ENCODE measurements around the gene CNTNAP4.

Gene CNTNAP4

DNA sequence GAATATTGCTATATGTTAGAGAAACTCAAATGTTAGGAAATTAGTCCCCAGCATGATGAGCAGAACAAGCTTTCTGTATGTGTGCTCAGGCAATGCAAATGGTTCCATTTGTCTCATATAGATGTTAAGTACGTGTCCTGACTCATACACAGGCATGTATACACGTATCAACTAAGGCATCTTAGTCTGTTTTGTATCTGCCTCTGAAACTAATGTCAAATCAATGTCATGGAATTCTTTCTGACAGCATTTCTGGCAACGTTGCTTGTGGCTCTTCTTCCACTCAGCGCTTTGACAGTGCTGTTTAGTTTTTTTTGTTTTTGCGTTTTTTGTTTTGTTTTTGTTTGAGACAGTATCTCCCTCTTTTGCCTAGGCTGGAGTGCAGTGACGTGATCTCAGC, 111.9 kb downstream of the CNTNAP4 start:
- DNase-seq (ENCODE audit: low read depth in 4 of 4, low spot score in 1 of 4), result no peak

GRCh38 chr16:76390476-76390875, 113.3 kb downstream of the CNTNAP4 start:
- DNase-seq (ENCODE audit: low read depth in 4 of 4, low spot score in 1 of 4), result no peak

DNA sequence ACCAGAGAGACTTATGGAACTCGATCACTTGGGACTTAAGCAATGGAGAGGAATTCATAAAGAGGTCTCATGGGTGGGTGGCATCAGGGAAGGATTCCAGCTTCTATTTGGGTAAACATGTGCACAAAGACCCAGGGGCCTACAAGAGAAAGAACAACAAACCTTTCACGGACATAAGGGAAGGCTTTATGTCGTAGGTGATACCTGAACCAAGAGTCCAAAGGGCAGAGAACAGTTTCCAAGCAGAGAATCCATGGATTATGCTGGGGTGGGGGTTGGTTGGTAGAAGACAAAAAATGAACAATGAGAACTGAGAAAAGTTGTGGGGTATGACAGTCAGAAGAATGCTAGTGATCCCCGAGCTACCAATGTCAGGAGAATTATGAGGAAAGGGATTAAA, 119.8 kb downstream of the CNTNAP4 start:
- no peak for DNase-seq (ENCODE audit: low read depth in 4 of 4, low spot score in 1 of 4)

GRCh38 chr16:76409706-76410105, 132.5 kb downstream of the CNTNAP4 start:
- no peak for DNase-seq (ENCODE audit: low read depth in 4 of 4, low spot score in 1 of 4)

GRCh38 chr16:76421571-76421970, 144.4 kb downstream of the CNTNAP4 start:
- no peak for DNase-seq (ENCODE audit: low read depth in 4 of 4, low spot score in 1 of 4)

- no peak for DNase-seq (ENCODE audit: low read depth in 4 of 4, low spot score in 1 of 4)
Observed at GRCh38 chr16:76428858-76429257, 151.7 kb downstream of the CNTNAP4 start.

DNA sequence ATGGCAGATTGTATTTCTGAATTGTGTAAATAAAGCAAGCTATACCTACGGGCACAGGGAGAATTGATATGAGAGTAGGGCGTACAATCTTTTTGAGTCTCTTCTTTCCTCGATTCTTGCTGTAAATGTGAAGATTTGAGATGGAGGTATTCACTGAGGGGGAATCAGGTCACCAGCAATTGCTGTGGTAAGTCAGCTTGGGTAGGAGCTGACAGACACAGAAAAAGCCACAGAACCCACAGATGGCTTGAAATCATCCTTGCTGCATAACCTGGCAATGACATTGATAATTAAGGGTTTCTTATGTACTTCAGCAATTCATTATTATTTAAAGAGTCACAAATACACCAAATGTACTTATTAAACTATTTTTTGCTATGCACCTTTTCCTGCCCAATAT, 164.2 kb downstream of the CNTNAP4 start:
- no peak for DNase-seq (ENCODE audit: low read depth in 4 of 4, low spot score in 1 of 4)

DNA sequence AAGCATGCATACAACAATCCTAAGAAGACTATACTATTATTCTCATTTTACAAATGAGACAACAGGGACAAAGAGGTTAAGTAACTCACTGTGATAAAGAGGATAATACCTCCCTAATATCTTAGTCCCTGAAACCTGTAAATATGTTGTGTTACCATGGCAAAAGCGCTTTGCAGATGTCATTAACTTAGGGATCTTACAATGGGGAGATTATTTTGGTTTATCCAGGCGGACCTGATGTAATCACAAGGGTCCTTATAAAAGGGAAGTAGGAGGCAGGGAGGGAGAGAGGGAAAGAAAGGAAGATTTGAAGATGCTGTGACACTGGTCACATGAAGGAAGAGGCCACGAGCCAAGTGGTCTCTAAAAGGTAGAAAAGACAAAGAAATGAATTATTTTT, 164.7 kb downstream of the CNTNAP4 start:
- no peak for DNase-seq (ENCODE audit: low read depth in 4 of 4, low spot score in 1 of 4)

GRCh38 chr16:76443973-76444372, 166.8 kb downstream of the CNTNAP4 start:
- no peak for DNase-seq (ENCODE audit: low read depth in 4 of 4, low spot score in 1 of 4)

DNA sequence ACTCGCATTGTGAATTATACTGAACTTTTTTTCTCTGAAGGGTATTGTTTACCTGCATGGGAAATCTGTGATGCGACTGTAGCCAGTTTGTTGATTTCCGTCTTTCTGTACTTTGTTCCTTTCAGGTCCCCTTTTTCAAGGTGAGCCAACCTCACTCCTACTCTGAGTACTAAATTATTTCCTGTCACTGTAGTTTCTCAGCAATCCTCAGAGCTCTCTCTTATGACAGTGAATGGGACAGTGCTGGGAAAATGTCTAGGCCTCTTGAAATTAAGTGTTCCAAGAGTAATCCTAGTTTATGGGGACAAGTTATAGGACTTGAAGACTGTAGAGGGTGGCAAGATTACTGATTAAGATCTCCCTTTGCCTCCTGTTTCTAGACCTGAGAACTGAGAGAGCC, 167.6 kb downstream of the CNTNAP4 start:
- no peak for DNase-seq (ENCODE audit: low read depth in 4 of 4, low spot score in 1 of 4)

DNA sequence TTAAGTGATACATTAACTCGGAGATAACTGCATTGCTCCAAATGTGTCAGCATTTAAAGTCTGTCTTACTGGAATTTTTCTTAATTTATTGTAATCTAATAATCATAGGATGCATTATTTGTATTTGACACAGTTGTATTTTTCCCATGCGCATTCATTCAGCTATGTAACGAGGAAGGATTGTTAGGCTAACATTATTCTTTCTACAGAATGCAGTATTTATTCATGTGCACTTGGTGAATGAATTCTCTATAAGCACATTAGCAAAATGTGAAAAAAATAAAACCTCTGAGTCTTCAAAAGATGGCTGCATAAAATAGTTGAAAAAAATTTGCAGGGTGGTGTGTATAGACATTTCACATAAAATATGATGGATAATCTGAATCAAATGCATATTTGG, 168.6 kb downstream of the CNTNAP4 start:
- no peak for DNase-seq (ENCODE audit: low read depth in 4 of 4, low spot score in 1 of 4)

GRCh38 chr16:76446251-76446650, 169.1 kb downstream of the CNTNAP4 start:
- no peak for DNase-seq (ENCODE audit: low read depth in 4 of 4, low spot score in 1 of 4)

- DNase-seq (ENCODE audit: low read depth in 4 of 4, low spot score in 1 of 4), result no peak
Observed at GRCh38 chr16:76450890-76451289, 173.7 kb downstream of the CNTNAP4 start.

DNA sequence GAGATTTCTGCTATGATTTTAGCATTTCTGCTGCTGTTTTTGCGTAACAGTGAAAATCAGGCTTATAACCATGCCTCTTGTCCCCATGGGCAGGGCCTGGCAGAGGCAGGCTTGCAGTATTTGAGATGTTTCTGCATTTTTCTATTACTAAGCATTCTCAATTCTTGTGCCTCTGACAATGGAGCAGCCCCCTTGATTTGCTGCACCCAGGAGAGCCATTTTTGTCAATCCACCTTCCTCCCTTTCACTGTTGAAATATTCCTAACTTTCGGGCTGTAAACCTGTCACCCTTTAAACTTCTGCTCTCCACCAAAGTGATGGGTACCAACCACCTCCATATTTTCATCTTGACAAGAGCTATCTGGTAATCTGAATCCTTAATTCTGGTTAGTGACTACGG, 178.1 kb downstream of the CNTNAP4 start:
- DNase-seq (ENCODE audit: low read depth in 4 of 4, low spot score in 1 of 4), result no peak

- no peak for DNase-seq (ENCODE audit: low read depth in 4 of 4, low spot score in 1 of 4)
Observed at GRCh38 chr16:76456016-76456415, 178.8 kb downstream of the CNTNAP4 start.

GRCh38 chr16:76459111-76459510, 181.9 kb downstream of the CNTNAP4 start:
- no peak for DNase-seq (ENCODE audit: low read depth in 4 of 4, low spot score in 1 of 4)

- DNase-seq (ENCODE audit: low read depth in 4 of 4, low spot score in 1 of 4), result no peak
Observed at GRCh38 chr16:76461836-76462235, 184.6 kb downstream of the CNTNAP4 start.

- DNase-seq (ENCODE audit: low read depth in 4 of 4, low spot score in 1 of 4), result no peak
Observed at GRCh38 chr16:76464955-76465620, 187.9 kb downstream of the CNTNAP4 start.

- no peak for DNase-seq (ENCODE audit: low read depth in 4 of 4, low spot score in 1 of 4)
Observed at GRCh38 chr16:76466871-76467270, 189.7 kb downstream of the CNTNAP4 start.

- no peak for DNase-seq (ENCODE audit: low read depth in 4 of 4, low spot score in 1 of 4)
Observed at GRCh38 chr16:76474048-76474447, 196.8 kb downstream of the CNTNAP4 start.

DNA sequence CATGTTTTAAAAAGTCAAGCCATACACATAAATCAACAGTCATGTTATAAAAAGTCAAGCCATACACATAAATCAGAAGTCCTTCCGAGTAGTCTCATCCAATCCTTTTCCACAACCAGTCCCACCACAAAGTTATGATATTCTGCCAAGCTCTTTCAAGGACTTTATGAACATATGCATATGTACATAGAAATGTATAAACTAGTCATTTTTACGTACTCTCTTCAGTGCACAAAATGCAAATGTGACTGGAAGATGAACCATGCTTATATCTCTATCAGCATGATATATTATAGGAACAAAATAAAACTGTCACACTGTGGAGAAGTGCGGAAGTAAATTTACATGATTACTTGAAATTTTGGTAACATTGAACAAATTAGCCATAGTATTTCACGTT, 200.9 kb downstream of the CNTNAP4 start:
- no peak for DNase-seq (ENCODE audit: low read depth in 4 of 4, low spot score in 1 of 4)

DNA sequence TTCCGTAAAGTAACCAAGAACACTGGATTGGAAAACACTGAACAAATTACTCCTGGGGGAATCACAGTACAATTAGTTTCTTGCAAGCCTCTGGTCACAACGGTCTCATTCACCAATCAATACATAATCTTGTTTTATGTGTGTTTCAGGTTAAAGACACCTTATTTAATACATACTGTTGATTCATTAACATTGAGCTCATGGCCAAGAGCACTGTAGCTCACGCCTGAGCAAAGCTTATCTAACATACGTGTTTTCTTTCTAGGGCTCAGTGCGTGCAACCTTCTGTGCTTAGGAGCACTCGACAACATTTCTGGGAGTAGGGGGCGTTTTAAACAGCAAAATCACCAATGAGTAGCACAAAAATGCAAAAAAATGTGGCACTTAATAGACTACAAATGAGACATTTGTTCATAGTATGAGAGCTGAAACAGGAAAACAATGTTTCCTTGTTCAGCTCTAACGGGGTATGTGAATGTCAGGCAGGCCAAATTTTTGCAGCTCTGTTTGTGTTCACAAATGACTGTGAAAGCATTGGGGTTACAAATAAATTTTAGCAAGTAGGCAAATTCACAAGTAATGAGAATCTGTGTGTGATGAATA, 206.2 kb downstream of the CNTNAP4 start:
- no peak for DNase-seq (ENCODE audit: low read depth in 4 of 4, low spot score in 1 of 4)

- DNase-seq (ENCODE audit: low read depth in 4 of 4, low spot score in 1 of 4), result no peak
Observed at GRCh38 chr16:76484020-76484419, 206.8 kb downstream of the CNTNAP4 start.

Data from stimulated activated CD4-positive, alpha-beta T cell treated with anti-CD3 and anti-CD28 coated beads, Interleukin-1b, Interleukin-23, amount 100 ng/mL, for 24 hours (primary cell).